AG20443 (cell line): ENCODE results near the gene ULK4.
"Not testable (repeated sequence)": the region's sequence is repeated elsewhere in the genome, so short reads cannot be mapped to it uniquely, and the experiment has no call there.

Source experiments
- DNase-seq: peaks from one replicate; pipeline ENCODE4 v3.0.0; 2012; ENCODE audit warnings: low spot score, mixed read lengths

Gene ULK4

GRCh38 chr3:41575724-41576123, 386.2 kb downstream of the ULK4 start:
- DNase-seq, result no peak

DNA sequence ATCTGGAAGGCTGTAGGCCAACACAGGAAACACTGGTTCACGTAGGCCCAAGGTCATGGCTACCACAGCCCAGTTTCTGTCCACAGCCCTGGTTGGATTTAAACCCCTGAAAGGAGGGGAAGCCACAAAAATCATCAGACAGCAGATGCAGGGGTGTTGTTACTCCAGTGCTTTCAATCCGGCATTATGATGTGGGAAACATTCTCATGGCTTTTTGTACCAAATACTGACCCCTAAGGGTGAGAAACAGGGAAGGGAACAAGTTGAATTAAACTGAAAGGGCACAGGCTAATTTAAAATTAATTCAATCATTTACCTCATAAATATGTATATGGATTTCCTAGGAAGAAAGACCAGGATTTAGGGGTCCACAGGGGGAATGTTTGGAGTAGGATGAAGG, 387.0 kb downstream of the ULK4 start:
- DNase-seq, result no peak

GRCh38 chr3:41573591-41573990, 388.3 kb downstream of the ULK4 start:
- no peak for DNase-seq

GRCh38 chr3:41572092-41572491, 389.8 kb downstream of the ULK4 start:
- DNase-seq, result no peak

DNA sequence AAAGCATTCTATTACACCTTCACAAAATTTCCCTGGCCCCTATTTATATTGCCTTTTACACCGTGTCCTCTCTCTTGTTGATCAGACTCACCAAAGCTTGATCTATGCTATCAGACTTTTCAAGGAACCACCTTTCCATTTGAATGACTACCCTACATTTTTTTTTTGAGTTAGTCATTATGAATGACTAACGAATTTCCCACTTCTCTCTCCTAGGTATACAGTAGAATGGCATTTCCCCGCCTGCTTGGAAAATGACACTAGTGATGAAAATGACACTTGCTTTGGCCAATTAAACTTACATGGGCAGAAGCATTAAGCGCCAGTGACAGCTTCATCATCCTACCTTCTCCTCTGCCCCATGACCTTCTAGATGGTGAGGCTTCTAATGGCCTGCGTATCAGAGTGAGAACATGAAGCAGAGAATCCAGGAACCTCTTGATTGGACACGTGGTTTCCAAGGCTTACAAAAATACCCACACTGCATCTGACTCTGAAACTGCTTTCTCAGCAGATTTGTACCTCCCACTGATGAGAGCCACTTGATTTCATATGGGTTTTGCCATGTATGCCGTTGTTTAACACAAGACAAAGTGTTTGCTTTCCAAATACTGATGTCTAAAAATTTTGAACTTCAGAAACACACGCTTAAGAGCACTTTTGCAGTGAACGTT, 392.1 kb downstream of the ULK4 start:
- no peak for DNase-seq

DNA sequence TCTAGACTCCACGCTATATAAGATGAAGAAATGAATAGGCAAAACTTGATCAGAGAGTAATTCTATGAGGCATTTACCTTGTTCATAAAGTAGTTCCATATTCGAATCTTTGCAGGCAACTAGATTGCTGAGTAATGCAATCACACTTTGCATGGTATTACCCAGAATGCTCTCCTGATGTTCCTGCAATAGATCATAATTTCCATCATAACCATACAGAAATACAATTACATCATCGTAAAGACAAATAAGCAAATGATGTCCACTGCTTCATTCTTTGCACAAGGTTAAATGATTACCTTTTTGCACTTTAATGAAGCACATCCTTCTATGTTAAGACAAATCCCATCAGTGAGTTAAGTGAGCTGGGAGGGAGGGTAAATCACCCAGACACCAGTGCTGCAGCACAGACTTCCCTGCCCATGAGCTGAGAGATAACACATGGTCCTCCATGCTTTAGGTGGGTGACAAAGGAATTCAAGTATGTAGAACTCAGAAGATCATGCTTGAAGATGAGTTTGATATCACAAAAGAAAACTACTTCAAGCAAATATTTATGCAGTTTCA, 395.9 kb downstream of the ULK4 start:
- DNase-seq, result no peak

- DNase-seq, result no peak
Measured at GRCh38 chr3:41565003-41565402, 396.9 kb downstream of the ULK4 start.

- DNase-seq, result not testable (repeated sequence)
Measured at GRCh38 chr3:41556245-41556644, 405.7 kb downstream of the ULK4 start.

- DNase-seq, result no peak
Measured at GRCh38 chr3:41532976-41533375, 428.9 kb downstream of the ULK4 start.

DNA sequence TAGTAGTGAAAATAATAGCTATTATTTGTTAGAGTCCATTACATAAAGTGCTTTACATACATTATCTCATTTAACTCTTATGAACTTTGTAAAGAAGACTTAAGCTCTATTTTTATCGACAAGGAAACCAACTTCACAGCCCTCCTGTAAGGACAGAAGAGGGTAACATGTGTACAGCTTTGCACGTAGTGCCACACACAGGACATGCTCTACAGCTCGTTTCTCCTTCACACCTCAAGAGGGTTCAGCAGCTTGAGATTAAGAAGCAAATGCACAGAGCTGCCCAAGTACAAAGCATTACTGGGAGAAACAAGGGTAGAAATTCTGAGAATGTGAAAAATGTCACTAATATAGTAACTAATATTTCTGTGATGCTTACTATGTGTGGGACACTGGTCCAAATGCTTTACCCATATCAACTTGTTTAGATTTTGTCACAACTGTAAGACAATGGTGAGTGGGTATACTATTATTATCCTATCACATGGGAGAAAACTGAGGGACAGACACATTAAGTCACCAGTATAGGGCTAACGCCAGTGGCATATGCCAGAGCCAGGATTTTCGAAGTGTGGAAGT, 434.8 kb downstream of the ULK4 start:
- DNase-seq, result no peak

GRCh38 chr3:41525303-41526064, 436.4 kb downstream of the ULK4 start:
- no peak for DNase-seq

DNA sequence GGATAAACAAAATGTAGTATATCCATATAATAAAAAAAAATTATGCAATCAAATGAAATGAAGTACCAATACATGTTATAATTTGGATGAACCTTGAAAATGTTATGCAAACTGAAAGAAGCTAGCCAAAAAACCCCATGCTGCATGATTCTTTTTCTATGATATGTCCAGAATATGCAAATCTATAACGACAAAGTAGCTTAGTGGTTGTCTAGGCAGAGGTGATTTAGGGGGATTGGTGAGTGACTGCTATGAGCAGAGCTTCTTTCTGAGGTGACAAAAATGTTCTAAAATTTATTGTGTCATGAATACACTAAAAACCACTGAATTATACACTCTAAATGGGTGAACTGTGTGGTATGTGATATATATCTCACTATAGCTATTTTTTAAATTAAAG, 438.0 kb downstream of the ULK4 start:
- no peak for DNase-seq

GRCh38 chr3:41522612-41523011, 439.3 kb downstream of the ULK4 start:
- no peak for DNase-seq

DNA sequence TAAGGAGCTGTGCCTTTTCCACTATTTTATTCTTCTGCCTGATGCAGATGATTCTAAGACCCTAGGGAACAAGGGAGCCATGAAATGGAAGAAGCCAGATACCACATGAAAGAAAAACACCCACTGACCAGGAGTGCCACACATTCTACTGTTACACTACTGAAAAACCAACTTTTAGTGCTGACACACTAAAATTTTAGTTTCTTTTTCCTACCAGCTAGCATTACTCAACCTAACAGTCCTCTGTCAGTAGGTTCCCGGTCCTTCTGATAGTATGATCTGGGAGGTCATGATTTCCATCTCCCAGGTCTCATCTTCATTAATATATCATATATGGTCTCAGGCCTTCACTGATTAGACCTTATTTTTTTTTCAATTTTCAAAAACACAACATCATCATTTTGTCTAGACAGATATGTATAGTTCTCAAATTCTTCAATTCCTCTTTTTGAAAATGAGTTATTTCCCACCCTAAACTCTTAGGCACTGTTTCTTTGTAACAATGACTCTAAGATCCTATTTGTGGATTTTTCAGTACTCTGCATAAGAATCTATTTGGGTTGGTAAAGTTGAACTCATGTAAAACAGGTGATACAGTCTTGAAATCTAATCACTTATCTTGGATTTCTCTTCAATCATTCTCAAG, 440.8 kb downstream of the ULK4 start:
- DNase-seq, result no peak

DNA sequence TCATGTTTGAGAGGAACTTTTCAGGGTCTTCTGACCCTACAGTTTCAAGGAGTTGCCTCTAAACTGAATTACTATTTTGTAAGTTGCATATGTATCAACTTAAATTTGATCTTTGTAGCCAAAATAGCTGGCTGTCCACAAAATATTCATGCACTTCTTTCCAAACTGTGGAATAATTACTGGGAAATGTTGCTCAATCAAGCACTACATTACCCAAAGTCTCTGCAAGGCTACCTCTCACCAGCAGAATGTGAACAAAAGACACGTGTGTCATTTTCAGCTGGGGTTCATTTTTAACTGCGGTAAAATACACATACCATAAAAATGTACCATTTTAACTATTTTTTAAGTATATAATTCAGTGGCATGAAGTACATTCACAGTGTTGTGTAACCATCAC, 442.2 kb downstream of the ULK4 start:
- DNase-seq, result peak; percentile 13

DNA sequence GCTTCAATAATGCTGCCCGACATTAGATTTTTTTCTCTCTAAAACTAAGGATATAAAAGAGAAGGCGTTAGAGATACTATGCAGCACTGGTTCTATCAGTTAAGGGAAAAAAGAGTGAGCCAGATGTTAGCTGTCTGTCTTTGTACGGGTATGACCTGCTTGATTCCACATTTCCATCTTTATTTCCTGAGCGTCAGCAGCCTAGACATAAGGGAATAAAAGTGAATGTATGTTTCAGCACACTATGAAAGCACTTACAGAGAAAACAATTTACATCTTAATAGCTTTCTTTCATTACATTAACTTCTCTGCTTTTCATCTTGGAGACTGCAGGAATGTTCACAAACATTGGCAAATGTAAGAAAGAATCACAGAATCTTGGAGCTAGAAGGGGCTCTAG, 443.3 kb downstream of the ULK4 start:
- no peak for DNase-seq

DNA sequence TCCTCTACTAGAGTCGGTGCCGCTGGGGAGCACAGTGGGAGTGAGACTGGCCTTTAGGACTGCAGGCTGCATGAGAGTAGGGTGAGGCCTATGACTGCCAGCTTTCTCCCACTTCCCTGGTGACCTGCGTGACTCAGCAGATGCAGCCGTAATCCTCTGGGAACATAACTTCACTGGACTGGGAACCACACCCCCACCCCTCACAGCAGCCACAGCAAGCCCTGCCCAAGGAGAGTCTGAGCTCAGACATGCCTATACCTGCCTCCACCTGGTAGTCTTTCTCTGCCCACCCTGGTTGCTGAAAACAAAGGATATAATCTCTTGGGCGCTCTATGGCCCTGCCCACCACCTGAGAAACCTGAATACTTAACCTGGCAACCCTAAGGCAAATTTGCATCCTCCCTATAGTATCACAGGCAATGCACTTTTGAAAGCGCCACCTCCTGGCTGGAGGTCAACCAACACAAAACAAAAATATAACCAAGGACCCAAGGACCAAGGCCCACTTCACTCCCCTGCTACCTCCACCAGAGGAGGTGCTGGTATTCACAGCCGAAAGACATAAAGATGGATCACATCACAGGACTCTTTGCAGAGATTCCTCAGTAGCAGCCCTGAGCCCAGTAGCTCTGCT, 453.7 kb downstream of the ULK4 start:
- no peak for DNase-seq

DNA sequence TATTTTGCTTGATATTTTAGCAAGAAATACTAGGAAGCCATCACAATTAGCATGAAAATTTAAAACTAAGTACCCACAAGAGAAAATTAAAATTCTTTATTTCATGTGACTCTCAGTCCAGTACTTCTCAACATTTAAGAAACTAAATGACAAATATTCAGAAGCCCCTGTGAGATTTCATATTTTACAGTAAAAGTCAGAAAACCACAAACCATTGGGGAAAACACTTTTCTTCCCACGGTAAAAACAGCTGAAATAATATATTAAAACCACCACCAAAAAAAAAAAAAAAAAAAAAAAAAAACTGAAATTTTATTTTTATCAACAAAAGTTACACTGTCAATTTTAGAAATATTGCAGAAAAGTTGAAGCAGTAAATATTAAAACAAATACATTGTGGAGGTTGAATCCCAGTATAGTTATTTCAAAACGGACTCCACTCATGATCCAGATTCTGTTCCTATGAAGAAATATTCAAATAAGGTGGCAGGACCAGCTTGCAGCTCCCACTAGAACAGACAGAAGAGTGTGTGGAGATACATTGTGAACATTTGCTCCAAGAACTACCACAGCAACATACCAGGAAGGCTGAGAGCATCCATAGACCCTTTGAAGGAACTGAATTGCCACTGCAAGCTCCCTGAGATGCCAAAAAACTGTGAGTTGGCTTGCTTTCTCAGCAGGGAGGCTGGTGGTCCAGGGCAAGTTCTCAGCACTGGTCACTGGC, 454.4 kb downstream of the ULK4 start:
- no peak for DNase-seq

DNA sequence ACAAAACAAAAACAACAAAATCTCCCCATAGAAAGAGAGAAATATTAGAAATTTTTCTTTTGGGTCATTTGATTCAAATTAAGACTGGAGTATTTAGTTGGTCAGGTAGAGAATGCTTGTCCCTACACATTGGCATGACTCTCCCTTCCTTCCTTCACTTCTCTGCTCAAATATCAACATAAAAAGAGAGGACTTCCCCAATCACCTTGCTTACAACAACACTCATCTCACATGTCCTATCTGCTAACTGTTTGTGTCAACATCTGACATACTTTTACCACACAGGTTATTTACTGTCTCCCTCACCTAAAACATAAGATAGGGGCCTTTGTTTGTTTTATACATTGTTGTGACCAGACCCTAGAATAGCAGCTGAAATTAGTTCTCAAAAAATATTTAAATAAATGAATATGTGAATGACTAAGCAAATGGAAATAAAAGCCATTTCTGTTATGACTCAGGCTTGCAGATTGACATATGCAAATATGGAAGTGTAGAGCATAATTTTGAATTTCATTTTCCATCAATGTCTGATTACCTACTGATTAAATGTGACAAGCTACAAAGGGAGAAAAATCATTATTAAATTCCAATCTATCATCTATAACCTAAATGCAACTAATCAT, 457.8 kb downstream of the ULK4 start:
- no peak for DNase-seq

GRCh38 chr3:41502481-41502880, 459.4 kb downstream of the ULK4 start:
- DNase-seq, result no peak

DNA sequence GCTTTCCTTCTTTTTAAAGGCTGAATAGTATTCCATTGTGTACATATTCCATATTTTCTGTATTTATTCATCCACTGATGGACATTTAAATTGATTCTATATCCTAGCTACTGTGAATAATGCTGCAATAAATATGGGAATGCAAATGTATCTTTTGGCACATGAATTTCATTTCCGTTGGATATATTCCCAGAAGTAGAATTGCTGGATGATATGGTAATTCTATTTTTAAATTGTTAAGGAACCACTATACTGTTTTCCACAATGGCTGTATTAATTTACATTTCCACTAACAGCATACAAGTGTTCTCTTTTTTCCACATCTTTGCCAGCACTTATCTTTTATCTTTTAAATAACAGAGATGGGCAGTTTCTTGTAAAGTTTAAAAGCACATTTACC, 459.9 kb downstream of the ULK4 start:
- DNase-seq, result no peak
